Stimulated activated CD8-positive, alpha-beta memory T cell treated with anti-CD3 and anti-CD28 coated beads, Interleukin-7, amount 100 ng/mL, for 1 hour (primary cell): ENCODE data around the gene SCN5A.

Experiments used
- DNase-seq, 2 donors: peaks; one replicate each; pipeline ENCODE4 v3.0.0-alpha.2; 2020; ENCODE audit warnings: low read depth in 2 of 2

Gene SCN5A

DNA sequence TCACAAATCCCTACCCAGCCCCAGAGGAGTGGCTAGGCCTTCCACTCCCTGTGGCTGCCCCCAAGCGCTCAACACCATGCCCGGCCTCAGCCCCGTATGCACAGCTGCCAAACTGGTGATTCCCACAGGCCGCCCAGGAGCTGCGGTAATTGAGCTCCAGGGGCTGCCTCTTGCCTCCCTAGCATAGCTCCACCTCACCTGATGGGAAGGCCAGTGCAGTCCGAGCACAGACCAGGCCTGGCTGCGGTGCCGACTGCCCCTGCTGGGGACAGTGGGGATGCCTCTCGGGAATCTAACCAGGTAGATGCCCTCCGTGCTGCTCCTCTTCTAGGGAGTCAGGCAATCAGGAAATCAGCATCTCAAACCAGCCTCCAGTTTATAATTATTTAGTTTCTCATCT, 25.9 kb downstream of the SCN5A start:
- DNase-seq = no peak

DNA sequence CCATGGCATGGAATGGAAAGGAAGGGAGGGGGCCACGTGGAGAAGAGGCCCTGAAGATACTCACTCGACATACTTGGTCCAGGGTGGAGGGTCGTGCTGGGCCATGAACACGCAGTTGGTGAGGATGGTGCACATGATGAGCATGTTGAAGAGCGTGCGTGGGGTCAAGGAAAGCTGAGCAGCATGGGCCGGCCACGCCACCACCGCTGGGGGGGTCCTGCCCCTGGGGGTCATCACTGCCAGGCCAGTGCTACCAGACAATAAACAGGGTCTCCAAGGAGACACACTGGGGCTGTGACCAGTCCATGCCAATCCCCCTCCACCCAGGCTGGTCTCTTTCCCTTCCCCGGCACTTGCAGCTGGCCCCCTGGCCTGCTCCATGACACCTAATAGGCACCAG, 27.2 kb downstream of the SCN5A start:
- no peak for DNase-seq

DNA sequence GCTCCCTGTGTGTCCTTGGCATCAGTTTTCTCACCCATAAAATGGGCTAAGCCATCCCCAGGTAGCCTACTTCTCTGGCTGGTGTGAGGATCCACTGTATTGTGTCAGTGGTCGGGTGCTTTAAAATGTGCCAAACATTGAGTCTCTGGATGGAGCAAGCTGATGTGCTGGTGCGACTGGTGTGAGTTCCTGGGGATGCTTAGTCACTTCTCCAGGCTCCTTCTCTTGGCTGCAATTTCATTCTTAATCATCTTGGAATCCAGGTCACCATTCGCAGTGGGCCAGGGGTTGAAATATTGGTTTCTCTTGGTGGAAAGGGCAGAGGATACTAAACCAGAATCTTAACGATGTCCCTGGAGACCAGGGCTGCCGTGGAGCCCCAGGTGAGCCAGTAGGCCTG, 29.3 kb downstream of the SCN5A start:
- no peak for DNase-seq

DNA sequence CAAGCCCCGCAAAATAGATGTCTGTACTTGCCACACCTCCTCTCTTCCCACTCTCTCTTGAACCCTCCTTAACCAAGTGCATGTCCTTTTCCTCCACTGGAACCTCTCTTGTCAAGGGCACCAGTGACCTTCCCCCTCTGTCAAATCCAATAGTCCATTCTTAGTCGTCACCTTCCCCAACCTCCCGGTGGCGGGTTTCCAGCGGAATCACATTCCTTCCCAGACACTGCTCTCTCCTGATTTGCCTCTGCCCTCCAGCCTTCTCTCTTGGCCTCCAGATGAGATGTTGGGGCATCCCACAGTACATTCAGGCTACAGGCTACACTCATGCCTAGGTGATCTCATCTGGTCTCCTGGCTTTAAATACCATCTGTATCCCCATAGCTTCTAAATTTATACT, 31.1 kb downstream of the SCN5A start:
- no peak for DNase-seq

DNA sequence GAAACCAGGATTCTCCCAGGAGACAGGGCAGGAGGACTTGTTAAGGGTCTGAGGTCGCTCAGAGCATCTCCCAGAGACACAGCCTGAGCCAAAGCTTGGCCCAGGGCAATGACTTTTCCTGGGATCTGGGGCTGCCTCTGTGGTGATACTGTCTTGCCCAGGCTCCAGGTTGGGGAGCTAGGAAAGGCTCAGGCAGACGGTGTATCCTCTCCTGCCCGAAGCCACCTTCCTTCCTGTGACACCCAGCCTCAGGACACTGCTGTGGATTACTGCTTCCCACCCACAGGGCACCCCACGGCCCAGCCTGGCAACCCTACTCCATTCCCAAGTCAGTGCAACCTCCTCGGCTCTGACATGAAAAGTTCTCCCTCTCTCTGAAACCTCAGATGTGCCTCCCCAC, 31.9 kb downstream of the SCN5A start:
- no peak for DNase-seq

DNA sequence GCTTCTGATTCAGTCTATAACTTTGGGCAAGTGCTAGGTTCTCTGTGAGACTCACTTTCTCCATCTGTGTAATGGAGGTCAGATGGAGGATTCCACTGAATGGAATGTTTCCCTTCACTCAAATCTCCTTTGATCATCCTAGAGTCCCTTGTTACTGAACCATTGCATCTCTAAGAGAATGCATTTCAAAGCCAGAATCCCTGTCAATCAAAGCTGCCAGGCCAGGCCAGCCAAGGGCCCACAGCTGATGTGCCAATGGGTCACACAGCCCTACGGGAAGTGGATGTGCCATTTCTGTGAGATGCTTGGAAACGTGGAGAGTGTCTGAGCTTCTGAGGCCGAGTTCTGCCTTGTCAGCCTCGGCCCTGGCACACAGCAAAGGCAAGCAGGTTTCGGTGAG, 32.4 kb downstream of the SCN5A start:
- DNase-seq = no peak

DNA sequence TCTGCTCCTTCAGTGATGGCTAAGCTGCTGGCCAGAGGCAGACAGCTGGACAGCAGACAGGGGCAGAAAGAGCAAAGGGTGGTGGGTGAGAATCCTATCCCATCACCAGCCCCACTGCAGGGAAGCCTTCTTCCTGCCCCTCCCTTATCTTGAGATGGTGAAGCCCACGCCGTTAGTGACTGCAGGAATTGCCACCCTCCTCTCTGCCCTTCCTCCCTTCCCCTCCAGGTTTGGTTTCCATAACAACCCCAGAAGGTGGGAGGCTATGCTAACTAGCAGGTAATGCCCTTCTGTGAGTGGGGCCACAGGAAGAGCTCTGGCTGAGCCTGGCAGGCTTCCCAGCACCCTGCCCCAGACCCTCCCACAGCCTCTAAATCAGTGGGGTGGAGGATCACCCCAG, 32.8 kb downstream of the SCN5A start:
- no peak for DNase-seq

DNA sequence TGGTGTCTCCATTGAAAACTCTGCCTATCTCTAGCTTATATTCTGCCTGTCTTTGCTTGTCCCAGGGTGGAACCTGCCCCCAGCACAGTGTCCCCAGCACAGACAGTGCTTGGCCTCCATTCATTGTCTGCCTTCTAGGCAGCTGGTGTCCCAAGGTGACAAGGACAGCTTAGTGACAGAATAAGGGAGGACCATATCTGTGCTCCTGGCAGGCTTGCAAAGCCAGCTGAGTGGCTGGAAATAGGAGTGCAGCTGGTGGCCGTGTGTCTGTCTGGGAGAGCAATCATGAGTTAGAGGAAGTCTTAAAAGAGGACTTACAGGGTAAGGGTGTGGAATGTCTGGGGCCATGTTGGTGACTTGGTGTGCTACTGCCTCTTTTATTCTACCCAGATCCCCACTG, 33.4 kb downstream of the SCN5A start:
- DNase-seq = no peak

DNA sequence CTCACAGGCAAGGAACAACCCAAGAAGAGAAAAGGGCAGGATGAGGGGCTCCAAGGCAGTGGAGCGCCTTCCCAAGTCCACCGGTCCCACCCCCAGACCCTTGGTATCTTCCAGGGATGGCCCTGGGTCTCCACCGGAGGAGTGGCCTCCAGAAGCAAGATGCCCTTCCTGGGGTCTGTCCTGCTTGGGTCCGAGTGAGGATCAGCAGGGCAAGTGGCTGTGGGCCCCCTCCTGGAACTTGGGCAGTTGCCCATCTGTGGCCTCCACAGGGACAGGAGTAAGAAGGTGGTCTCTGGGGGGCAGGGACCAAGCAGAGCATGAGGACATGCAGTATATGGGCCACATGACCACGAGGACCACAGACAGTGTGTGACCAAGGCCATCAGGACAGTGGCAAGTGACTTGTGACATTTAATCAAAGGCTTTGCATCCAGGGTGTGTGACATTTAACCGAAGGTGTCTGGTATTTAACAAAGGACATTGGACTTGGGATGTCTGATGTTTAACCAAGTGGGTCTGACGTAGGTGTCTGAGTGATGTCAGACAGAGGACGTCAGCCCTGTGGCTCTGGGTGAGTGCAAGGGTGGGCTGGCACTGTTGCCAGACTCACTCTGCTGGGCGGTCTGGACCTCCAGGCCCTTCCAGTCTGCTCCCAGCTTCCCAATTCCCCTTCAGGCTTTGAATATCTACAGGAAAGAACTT, 34.7 kb downstream of the SCN5A start:
- no peak for DNase-seq

DNA sequence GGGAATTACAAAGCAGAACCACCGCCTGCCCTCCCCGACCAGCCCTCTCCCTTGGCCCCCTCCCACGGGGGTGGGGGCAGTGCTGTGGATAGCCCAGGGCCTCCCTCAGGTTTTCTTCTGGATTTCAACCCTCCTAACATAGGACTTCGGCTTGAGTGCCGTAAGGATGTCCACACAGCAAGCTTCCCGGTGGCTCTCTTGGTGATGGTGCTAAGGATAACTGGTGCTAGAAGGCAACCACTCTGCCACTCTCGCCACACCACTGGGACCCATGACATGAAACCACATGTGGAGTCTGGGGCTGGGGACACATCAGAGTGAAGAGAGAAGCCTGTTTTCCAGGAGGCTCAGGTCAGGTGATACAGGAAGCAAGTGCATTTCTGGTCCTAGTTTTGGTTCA, 35.4 kb downstream of the SCN5A start:
- no peak for DNase-seq

DNA sequence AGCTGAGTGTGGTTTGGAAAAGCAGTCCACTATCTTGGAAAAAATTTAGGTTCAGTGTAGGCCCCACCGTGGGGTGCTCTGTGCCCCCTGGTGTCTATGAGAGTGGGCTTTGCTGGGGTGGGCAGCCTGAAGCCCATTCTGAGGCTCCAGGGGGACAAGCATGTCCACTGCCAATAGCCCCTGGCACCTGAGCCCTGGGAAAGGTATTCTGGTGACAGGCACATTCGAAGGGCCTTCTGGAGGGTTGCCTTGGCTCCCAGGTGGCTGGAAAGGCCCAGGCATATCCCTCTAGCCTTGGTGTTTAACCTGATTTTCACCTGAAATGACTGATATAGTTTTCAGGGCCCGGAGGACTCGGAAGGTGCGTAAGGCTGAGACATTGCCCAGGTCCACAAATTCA, 36.1 kb downstream of the SCN5A start:
- no peak for DNase-seq

DNA sequence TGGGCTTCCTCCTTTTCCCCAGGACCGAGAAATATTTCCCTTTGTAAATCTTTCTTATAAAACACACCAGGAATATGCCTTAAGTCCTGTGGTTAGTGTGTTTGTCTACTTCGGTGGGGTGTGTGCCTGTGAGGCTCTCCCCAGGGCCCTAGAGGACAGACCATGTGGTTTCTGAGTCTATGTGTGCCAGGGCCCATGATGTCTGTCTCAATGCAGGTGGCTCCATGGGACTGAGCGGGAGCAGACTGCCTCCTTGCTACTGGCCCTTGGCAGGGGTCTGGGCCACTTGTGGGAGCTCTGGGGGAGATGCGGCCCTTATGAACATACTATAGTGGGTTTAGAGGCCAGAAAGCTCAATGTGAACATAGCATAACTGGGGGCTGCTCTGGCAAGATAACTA, 37.6 kb downstream of the SCN5A start:
- no peak for DNase-seq

DNA sequence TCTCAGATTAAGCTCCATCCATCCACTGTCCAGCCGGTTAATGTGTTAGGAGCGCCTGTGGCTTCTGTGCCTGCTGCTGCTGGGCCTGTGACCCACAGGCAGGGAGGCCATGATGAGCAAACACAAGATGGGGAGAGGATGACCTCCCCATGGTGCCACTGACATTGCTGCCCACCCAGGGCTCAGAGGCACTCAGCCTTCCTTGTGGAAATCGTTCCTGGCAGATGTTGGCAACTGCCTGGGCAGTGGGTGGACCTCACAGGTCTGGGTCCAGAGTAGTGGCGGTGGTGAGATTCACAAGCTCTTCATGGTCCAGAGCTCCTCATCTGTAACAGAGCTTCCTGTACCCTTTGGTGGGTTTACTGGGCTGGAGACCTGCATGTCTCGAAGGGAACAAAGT, 38.6 kb downstream of the SCN5A start:
- DNase-seq = no peak

DNA sequence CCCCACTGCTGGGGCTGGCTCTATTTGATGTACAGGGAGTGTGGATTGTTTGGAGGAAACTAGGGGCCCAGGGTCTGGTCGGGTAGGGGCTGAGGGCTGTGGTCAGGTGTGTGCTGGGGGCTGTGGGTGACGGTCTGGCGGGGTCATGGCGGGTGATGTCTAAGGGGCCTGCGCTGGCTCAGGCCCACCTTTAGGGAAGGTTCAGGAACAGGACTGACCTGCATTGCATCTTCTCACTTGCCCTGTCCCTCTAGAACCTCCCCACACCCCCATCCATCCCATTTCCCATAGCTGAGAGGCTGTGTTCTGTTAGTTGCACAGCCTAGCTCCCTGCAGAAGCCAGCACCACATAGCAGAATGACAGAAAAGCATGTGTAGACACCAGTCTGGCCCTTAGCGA, 39.1 kb downstream of the SCN5A start:
- DNase-seq = no peak

DNA sequence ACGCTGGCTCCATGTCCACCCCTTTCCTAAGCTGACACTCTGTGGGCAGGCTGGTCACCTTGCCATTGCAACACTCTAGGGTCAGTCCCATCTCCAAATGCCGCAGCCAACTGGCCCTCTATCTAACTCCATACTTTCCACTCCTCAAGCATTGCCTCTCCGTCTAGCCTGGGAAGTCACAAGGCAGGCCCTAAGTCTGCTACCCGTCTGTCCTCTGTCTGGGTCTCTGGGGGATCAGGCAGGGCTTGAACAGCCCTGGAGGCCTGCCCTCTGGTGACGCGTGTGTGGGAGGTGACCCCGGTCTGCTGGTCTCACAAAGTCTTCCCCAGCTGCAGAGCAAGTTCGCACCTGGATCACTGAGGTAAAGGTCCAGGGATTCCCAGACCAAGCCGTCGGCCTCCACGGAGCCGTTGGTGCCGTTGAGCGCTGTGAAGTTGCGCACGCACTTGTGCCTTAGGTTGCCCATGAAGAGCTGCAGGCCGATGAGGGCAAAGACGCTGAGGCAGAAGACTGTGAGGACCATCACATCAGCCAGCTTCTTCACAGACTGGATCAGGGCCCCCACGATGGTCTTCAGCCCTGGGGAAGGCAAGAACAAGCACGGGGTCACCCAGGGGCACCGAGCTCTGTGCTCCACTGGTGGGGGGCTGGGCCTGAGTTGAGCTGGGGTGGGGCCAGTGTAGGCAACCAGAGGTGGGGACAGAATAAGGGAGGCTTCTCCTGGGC, 39.9 kb downstream of the SCN5A start:
- DNase-seq = no peak

DNA sequence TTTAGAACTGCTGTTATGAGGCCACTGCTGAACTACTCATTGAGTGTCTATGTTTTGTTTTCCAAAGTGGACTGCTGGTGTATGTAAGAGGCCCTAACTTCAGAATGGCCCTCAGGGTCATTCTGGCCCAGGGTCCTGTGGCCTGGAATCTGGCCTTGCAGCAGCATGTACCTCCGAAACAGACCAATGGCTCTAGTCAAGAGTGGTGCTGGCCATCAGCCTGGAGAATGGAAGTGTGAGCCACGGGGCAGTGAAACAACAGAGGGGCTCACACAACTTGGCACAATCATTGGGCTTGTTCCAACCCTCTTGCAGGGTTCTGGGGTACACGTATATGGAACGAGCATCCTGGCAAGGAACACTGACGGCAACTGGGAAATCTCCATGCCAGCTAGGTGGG, 40.5 kb downstream of the SCN5A start:
- no peak for DNase-seq

DNA sequence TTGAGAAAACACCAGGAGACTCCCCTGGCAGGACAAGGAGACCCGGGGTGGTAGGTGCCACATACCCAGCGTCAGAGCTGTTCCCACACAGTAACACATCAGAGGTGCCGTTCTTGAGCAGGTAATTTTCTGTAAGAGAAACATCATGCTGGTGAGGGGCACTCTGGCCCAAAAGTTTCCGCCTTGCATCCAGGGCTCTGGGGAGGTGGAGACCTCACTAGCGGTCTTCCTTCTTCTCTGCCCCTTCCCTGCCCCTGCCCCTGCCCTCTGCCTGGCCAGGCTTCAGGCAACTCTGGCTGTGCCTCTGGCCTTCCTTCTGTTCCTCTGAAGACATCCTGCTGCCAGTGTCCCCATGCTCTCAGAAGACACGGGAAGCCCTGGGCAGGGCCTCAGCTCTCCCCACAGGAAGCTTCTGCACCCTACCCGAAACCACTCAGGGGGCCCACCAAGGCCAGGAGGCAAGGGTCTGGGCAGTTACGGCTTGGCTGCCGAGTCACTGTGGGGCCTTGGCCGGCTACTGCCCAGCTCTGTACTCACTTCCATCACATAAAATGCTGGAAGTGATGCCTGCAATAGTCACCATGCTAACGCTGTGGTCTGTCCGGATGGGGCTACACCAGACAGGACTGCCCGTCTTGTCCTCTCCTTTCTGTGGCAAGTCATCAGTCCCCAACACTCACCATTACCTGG, 41.3 kb downstream of the SCN5A start:
- no peak for DNase-seq

DNA sequence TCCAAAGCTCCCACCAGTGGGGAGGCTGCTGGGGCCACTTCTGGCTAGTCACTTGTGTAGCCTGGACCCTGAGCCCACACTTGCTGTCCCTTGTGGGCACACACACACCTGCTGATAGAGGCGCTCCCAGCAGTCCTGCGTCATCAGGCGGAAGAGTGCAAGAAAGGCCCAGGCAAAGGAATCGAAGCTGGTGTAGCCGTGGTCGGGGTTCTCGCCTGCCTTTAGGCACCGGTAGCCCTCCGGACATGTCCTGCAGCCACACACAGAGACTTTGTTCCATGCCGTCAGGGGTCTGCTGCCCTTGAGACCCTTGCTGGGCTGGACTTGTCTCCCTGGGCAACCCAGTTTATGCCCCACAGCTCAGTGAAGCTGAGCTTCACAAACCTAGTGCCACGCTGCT, 42.9 kb downstream of the SCN5A start:
- no peak for DNase-seq

DNA sequence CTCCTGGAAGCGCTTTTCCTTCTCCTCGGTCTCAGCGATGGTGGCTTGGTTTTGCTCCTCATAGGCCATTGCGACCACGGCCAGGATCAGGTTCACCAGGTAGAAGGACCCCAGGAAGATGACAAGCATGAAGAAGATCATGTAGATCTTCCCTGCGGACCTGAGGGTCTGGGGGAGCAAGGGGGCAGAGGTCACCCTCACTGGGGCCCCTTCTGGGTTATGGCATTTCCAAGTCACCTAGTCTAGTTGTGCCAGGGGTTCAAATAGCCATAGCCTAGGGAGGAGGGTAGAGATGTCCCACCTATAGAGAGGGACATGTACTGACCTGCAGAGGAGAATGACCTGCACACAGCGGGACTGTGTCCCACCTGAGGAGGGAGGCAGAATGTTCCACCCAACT, 43.5 kb downstream of the SCN5A start:
- no peak for DNase-seq

DNA sequence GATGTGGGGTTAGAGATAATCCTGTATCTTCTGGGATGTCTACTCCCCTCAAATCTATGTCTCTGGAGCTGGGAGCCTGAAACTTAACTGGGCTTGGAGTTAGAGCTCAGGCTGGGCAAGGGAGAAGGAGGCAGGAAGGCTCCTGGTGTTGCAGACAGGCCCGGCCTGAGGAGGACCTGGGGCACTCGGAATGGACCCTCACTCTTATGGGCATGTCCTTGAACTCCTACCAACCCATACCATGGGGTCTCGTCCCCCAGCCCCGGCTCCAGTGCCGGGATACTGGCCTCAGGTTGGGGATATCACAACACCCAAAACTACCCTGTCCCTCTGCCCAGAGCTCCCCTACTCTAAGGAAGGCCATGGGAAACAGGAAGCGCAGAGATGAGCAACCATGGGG, 45.2 kb downstream of the SCN5A start:
- no peak for DNase-seq

DNA sequence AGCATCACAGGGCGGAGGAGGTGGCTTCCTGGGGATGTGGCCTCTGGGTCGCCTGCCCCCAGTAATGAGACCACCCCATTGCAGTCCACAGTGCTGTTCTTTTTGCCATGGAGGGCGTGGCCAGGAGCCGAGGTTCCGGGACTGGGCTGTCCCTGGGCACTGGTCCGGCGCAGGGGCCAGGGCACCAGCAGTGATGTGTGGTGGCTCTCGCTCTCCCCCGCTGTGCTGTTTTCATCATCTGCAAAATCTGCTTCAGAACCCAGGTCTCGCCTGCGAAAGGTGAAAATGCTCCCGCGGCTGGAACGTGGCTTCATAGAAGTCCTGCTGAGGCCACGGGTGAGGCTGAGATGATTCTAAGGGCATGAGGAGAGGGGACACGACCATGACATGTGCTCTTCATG, 45.8 kb downstream of the SCN5A start:
- DNase-seq = no peak

DNA sequence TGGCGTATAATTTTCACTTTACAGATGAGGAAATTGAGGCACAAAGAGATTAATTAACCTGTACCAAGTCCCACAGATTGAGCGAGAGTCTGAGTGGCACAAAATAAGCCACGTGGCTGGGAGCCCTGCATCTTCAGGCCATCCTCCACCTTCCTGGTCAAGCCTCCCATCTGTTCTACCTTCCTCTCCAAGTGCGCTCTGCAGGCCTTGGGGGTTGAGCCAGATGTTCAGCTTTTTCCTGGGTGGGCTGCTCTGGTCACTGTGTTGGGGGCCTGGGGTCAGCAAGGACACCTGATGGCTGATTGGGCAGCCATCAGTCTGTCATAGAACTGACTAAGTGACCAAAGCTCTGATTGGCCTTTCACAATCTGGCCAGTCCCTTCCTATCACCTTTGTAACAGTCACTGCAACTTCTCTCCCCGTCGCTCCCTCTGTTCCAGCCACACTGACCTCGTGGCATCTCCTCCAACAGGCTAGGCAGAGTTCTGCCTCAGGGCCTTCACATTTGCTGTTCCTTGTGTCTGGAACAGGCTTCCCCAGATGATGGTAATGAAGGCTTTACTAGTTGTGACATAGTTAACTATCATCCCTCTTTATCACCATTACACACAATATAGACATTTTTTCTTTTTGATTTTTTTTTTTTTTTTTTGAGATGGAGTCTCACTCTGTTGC, 46.8 kb downstream of the SCN5A start:
- DNase-seq = no peak
